Activated CD8-positive, alpha-beta memory T cell treated with anti-CD3 and anti-CD28 coated beads, Interleukin-2, amount 50 U/mL, for 1 hour (primary cell): ENCODE results near the gene REV3L.
"Not testable (repeated sequence)": the region's sequence is repeated elsewhere in the genome, so short reads cannot be mapped to it uniquely, and the experiment has no call there.

Source experiments
- DNase-seq: peaks from one replicate; pipeline ENCODE4 v3.0.0-alpha.2; 2020; ENCODE audit errors: extremely low read depth

REV3L gene

DNA sequence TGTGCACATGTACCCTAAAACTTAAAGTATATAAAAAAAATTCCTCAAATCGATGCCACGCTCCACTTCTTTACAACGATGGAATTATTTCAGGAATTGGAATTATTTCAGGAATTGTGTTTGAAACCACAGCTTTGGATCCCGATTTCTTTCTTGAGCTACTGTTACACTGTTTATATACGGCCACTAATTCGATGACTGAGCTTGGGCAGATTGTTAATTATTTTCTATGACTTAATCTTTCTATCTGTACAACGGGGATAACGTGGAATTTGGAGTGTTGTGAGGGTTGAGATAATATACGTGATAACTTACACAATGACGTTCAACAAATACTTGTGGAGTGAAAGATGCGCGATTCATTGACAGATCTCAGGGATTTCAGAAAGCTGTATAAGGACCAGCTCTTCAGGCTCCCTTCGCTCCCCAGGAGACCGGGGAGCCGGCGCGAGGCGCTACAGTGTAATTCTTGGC is 224.4 kb downstream of the REV3L start:
- DNase-seq: no peak

DNA sequence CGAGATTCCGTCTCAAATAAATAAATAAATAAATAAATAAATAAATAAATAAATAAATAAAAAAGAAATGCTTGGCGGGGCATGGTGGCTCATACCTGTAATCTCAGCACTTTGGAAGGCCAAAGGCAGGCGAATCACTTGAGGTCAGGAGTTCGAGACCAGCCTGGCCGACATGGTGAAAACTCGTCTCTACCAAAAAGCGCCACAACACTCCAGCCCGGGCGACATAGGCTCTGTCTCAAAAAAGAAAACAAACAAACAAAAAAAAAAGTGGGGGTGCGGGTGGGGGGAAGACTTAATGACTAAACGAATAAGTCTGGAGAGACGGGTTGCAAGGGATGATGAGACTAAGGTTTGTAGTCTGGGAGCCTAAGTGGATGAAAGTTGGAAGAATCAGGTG is 225.0 kb downstream of the REV3L start:
- no peak for DNase-seq

DNA sequence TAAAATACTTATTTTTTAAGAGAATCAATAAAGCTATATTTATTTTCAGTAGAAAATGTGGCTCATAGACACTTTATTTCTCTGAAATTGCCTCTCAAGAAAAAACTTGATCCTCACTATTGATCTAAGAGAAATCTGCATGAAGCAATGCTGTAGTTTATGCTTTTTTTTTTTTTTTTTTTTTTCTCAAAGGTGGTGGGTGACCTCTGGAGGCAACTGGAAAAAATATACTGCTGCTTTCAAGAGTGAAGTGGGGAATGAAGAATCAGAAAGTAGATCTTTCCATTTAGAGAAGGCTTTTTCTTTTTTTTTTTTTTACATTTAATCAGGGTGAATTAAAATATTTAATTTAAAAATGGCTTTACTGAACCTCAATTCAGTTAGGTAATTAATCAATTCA is 226.4 kb downstream of the REV3L start:
- DNase-seq: no peak

DNA sequence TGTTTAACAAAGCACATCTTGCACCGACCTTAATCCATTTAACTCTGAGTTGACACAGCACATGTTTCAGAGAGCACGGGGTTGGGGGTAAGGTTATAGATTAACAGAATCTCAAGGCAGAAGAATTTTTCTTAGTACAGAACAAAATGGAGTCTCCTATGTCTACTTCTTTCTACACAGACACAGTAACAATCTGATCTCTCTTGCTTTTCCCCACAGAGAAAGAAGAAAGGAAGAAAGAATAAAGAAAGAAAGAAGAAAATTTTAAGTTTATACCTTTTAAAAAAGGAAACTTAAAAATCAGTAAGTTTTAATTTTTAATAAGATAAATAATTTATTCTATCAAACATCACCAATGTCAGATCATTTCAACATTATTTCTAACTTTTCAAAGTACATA is 227.2 kb downstream of the REV3L start:
- DNase-seq: not testable (repeated sequence)

DNA sequence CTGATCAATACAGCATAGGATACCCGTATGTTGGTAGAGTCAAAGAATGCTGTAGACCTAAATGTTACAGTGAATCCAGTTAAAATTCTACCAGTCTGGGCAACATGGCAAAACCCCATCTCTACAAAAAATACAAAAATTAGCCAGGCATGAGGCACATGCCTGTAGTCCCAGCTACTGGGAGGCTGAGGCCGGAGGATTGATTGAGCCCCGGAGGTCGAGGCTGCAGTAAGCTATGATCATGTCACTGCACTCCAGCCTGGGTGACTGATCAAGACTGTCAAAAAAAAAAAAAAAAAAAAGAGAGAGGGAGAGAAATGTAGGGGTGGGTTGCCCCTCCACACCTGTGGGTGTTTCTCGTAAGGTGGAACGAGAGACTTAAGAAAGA is 228.2 kb downstream of the REV3L start:
- no peak for DNase-seq

DNA sequence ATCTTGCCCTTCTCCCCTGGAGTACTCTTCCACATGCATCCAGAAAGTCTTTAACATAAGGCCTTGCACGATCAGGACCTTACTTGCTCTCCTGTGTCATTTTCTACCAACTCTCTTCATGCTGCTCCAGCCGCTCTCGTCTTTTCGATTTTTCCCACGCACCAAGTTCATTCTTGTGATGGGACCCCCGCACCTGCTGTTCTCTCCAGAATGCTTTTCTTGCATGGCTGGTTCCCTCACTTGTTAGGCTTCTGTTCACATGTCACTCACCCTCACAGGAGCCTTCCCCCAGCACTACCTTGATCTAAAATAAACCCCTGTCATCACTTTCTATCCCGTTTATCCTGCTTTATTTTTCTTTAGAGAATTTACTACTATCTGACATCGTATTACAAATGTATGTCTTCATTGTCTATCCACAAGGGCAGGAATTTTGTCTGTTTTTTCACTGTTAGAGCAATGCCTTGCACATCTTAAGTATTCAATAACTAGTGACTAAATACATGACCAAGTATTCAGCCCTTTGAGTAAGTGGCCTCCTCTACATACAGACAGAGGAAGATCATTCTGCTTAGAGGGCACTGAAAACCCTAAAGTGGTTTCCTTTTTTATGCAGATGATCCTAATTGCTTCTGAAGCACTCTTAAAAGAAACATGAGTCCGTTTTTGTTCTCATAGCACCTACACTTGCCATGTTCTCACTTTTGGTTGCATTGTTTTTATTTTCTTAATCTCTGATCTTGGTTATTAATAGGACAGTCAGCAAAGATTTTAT is 228.8 kb downstream of the REV3L start:
- no peak for DNase-seq

DNA sequence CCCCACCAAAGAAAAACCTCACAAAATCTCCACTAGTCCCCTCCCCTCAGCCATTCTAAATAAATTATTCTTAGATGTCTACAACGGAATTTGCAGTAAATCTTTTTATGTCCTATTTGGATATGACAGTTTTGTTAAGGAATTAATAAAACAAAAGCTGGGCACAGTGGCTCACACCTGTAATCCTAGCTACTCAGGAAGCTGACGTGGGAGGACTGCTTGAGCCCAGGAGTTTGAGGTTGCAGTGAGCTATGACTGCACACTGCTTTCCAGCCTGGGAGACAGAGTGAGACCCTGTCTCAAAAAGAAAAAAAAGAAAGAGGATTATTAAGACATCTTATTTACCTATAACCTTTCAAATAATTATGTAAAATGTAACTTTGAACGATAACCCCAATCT is 230.3 kb downstream of the REV3L start:
- no peak for DNase-seq

DNA sequence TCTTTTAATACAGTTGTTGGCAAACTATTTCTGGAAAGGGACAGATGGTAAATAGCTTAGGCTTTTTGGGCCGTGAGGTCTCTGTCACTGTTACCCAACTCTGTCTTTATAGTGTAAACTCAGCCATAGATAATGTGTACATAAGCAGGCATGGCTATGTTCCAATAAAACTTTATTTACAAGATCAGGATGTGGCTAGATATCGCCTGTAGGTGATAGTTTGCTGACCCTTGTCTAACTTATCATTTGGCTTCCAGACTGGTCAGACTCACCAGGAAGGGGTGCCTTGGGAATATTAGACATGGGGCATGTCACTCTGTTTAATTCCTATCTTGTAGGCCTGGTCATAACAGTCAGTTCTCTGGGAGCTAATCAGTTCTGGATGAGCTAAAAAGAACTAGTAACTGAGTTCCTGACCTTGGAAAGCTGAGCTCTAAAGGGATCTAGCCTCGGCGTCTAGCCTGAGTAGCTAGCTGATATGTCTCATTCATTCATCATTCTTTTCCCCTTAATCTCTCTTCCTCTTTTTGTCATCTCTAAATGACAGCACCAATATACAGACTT is 232.1 kb downstream of the REV3L start:
- DNase-seq: no peak
